Measurements from ENCODE around the gene MAN1A2.
"Not testable (repeated sequence)": the region's sequence is repeated elsewhere in the genome, so short reads cannot be mapped to it uniquely, and the experiment has no call there.

MAN1A2 gene

GRCh38 chr1:117367046-117368025, at the start of gene MAN1A2:
Gene MAN1A2, plus strand, starts transcription at chr1:117367449. Its CDS starts 735 bp downstream, at chr1:117368184.
- DNase-seq, result peak; percentile 75 to 79

- DNase-seq, result no peak
Observed at GRCh38 chr1:117318011-117318410, 49.2 kb upstream of the MAN1A2 start.

GRCh38 chr1:117318426-117318825, 48.8 kb upstream of the MAN1A2 start:
- no peak for DNase-seq

- DNase-seq, result no peak
Observed at GRCh38 chr1:117320515-117320914, 46.7 kb upstream of the MAN1A2 start.

- no peak for DNase-seq
Observed at GRCh38 chr1:117321680-117322609, 45.3 kb upstream of the MAN1A2 start.

GRCh38 chr1:117324357-117324756, 42.9 kb upstream of the MAN1A2 start:
- DNase-seq, result no peak

GRCh38 chr1:117326035-117326434, 41.2 kb upstream of the MAN1A2 start:
- not testable (repeated sequence) for DNase-seq

- no peak for DNase-seq
Observed at GRCh38 chr1:117327011-117327410, 40.2 kb upstream of the MAN1A2 start.

GRCh38 chr1:117335376-117336086, 31.7 kb upstream of the MAN1A2 start:
- DNase-seq, result no peak

- DNase-seq, result no peak
Observed at GRCh38 chr1:117336088-117336817, 31.0 kb upstream of the MAN1A2 start.

GRCh38 chr1:117339866-117340700, 27.2 kb upstream of the MAN1A2 start:
- no peak for DNase-seq

- no peak for DNase-seq
Observed at GRCh38 chr1:117341123-117341522, 26.1 kb upstream of the MAN1A2 start.

GRCh38 chr1:117342397-117342796, 24.9 kb upstream of the MAN1A2 start:
- DNase-seq, result no peak

GRCh38 chr1:117346206-117346928, 20.9 kb upstream of the MAN1A2 start:
- peak in 1 of 2 experiments; percentile 30 for DNase-seq

GRCh38 chr1:117347907-117348306, 19.3 kb upstream of the MAN1A2 start:
- no peak for DNase-seq

GRCh38 chr1:117352695-117353094, 14.6 kb upstream of the MAN1A2 start:
- not testable (repeated sequence) for DNase-seq

- not testable (repeated sequence) for DNase-seq
Observed at GRCh38 chr1:117357833-117358603, 9.2 kb upstream of the MAN1A2 start.

- DNase-seq, result not testable (repeated sequence)
Observed at GRCh38 chr1:117358604-117358887, 8.7 kb upstream of the MAN1A2 start.

GRCh38 chr1:117359561-117360289, 7.5 kb upstream of the MAN1A2 start:
- no peak for DNase-seq

Measured in activated CD4-positive, alpha-beta T cell treated with anti-CD3 and anti-CD28 coated beads, Interleukin-2, amount 50 U/mL, for 48 hours (primary cell).